KMS-11 (cell line): ENCODE results near the gene SPPL2A.

Source experiments
- H2AFZ ChIP-seq: fragments of 200-600 bp; sonication (generic); 2 replicates; pipeline ENCODE4 v1.6.1; 2016; ENCODE audit warnings: antibody characterized with exemption, mixed run types, low read depth
- H3K27ac ChIP-seq: fragments of 200-600 bp; sonication (generic); 2 replicates; pipeline ENCODE4 v1.6.1; 2016; ENCODE audit warnings: mild to moderate bottlenecking, mixed run types
- H3K27me3 ChIP-seq: fragments of 200-600 bp; sonication (generic); 2 replicates; pipeline ENCODE4 v1.6.1; 2017; ENCODE audit warnings: mild to moderate bottlenecking, low read depth, mixed run types, moderate library complexity; ENCODE audit not compliant: insufficient read depth
- H3K36me3 ChIP-seq: fragments of 200-600 bp; sonication (generic); 2 replicates; pipeline ENCODE4 v1.6.1; 2017; ENCODE audit warnings: mild to moderate bottlenecking, mixed run types; ENCODE audit not compliant: insufficient read depth
- H3K4me1 ChIP-seq: fragments of 200-600 bp; sonication (generic); 2 replicates; pipeline ENCODE4 v1.6.1; 2016; ENCODE audit warnings: mild to moderate bottlenecking, low read depth, mixed run types; ENCODE audit not compliant: poor library complexity, severe bottlenecking
- H3K4me2 ChIP-seq: fragments of 200-600 bp; sonication (generic); 2 replicates; pipeline ENCODE4 v1.7.0; 2016; ENCODE audit warnings: mild to moderate bottlenecking, mixed run types
- H3K4me3 ChIP-seq: fragments of 200-600 bp; sonication (generic); IDR thresholded peaks from 2 replicates; pipeline ENCODE4 v1.6.1; 2017; ENCODE audit warnings: low read depth, low read length, mixed read lengths; ENCODE audit not compliant: insufficient read depth
- H3K79me2 ChIP-seq: fragments of 200-600 bp; sonication (generic); 2 replicates; pipeline ENCODE4 v1.6.1; 2016; ENCODE audit warnings: low read depth, mixed run types; ENCODE audit not compliant: insufficient read depth
- H3K9ac ChIP-seq: fragments of 200-600 bp; sonication (generic); 2 replicates; pipeline ENCODE4 v1.6.1; 2016; ENCODE audit warnings: mild to moderate bottlenecking, mixed run types
- H4K20me1 ChIP-seq: fragments of 200-600 bp; sonication (generic); 2 replicates; pipeline ENCODE4 v1.6.1; 2016; ENCODE audit warnings: mild to moderate bottlenecking, mixed run types; ENCODE audit not compliant: insufficient read depth
- TF ChIP-seq, protein P1 (sequence below): fragments of 200-600 bp; sonication (generic); conservative IDR thresholded peaks from 2 replicates; pipeline ENCODE4 v1.6.1; 2017; ENCODE audit warnings: low read depth, mild to moderate bottlenecking, antibody characterized with exemption, low read length, moderate library complexity, mixed read lengths

The SPPL2A gene

DNA sequence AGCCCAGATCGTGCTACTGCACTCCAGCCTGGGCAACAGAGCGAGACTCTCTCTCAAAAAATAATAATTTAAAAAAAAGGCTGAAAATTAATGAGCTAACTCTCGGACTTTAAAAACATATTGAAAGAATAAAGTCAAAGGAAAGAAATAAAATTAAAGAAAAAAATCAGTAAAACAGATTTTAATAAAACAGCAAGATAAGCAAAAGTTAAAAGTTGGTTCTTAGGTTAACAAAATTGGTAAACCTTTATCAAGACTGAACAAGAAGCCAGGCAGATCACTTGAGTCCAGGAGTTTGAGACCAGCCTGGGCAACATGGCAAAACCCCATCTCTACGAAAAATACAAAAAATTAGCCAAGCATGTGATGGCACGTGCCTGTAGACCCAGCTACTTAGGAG lies 99.6 kb downstream of the SPPL2A start:
- Histone ChIP-seq H3K27ac (no peak overlapping the region), H3K9ac (no peak overlapping the region), H3K4me2 (no peak overlapping the region), H4K20me1 (no peaks in the 10 kb centered on the region), H3K4me3 (no peak overlapping the region), H3K79me2 (peaks cover 43% of the 10 kb centered on the region; the same call in 1 of the 2 replicates), H3K36me3 (peaks cover 4% of the 10 kb centered on the region; the same call in 1 of the 2 replicates), H3K27me3 (no peaks in the 10 kb centered on the region), H3K4me1 (no peaks in the 10 kb centered on the region), H2AFZ (no peak overlapping the region)
- TF ChIP-seq, protein P1, sequence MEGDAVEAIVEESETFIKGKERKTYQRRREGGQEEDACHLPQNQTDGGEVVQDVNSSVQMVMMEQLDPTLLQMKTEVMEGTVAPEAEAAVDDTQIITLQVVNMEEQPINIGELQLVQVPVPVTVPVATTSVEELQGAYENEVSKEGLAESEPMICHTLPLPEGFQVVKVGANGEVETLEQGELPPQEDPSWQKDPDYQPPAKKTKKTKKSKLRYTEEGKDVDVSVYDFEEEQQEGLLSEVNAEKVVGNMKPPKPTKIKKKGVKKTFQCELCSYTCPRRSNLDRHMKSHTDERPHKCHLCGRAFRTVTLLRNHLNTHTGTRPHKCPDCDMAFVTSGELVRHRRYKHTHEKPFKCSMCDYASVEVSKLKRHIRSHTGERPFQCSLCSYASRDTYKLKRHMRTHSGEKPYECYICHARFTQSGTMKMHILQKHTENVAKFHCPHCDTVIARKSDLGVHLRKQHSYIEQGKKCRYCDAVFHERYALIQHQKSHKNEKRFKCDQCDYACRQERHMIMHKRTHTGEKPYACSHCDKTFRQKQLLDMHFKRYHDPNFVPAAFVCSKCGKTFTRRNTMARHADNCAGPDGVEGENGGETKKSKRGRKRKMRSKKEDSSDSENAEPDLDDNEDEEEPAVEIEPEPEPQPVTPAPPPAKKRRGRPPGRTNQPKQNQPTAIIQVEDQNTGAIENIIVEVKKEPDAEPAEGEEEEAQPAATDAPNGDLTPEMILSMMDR: no peak

DNA sequence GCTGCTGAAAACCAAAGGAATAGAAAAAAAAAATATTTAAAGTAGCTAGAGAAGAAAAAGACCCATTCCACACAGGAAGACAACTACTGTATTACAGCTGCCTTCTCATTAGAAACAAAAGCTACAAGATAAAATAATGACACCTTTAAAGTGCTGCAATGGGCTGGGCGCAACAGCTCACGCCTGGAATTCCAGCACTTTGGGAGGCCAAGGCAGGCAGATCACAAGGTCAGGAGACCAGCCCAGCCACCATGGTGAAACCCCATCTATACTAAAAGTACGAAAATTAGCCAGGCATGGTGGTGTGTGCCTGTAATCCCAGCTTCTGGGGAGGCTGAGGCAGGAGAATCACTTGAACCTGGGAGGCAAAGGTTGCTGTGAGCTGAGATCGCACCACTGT lies 110.0 kb downstream of the SPPL2A start:
- H4K20me1 ChIP-seq: no peaks in the 10 kb centered on the region
- TF ChIP-seq, protein P1: no peak
- no peaks in the 10 kb centered on the region for H3K79me2 ChIP-seq
- H3K4me2 ChIP-seq: no peak overlapping the region
- no peak overlapping the region for H2AFZ ChIP-seq
- H3K4me1 ChIP-seq: peaks cover 16% of the 10 kb centered on the region
- H3K27me3 ChIP-seq: no peaks in the 10 kb centered on the region
- no peak overlapping the region for H3K27ac ChIP-seq
- no peak overlapping the region for H3K4me3 ChIP-seq
- no peaks in the 10 kb centered on the region; the same call in 1 of the 2 replicates for H3K36me3 ChIP-seq
- no peak overlapping the region for H3K9ac ChIP-seq

DNA sequence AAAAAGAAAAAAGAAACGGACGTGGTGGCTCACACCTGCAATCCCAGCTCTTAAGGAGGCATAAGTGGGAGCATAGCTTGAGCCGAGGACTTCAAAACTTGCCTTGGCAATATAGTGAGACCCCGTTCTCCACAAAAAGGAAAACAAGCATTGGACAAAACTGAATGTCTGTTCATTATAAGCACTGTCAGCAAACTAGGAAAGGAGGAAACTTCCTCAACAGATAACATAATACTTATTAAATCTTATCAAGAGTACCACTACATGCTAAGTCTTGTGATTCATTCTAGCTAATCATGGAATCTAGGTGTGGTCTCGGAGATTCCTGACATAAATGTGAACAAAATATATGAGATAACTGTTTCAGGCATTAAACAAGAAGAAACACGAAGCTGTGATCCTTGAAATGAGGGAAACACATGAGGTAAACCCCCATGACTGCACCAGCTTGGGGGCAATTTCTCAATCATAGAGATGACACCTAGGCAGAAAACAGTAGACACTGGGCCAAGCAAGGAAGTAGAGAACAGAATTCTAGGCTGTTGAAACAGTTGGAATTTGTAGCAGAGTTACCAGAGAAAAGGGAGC lies 112.3 kb downstream of the SPPL2A start:
- no peaks in the 10 kb centered on the region for H3K27me3 ChIP-seq
- H4K20me1 ChIP-seq: no peaks in the 10 kb centered on the region
- no peak overlapping the region for H3K9ac ChIP-seq
- H3K27ac ChIP-seq: no peak overlapping the region
- peaks cover 4% of the 10 kb centered on the region; the same call in 1 of the 2 replicates for H3K36me3 ChIP-seq
- no peaks in the 10 kb centered on the region for H3K79me2 ChIP-seq
- TF ChIP-seq, protein P1: no peak
- no peak overlapping the region for H2AFZ ChIP-seq
- H3K4me3 ChIP-seq: no peak overlapping the region
- H3K4me1 ChIP-seq: peaks cover 16% of the 10 kb centered on the region
- H3K4me2 ChIP-seq: no peak overlapping the region

DNA sequence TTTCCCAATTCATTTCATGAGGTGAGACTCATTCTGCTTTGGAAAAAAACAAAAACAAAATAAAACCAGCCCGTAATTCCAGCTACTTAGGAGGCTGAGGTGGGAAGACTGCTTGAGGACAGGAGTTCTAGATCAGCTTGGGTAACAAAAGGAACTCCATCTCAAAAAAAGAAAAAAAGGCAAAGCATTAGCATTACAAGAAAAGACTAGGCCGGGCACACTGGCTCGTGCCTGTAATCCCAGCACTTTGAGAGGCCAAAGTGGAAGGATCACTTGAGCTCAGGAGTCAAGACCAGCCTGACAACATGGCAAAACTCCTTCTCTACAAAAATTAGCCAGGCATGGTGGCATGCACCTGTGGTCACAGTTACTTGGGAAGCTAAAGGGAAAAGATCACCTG lies 112.8 kb downstream of the SPPL2A start:
- Histone ChIP-seq H3K27ac (no peak overlapping the region), H3K4me3 (no peak overlapping the region), H3K36me3 (peaks cover 4% of the 10 kb centered on the region; the same call in 1 of the 2 replicates), H3K4me2 (no peak overlapping the region), H3K27me3 (no peaks in the 10 kb centered on the region), H3K9ac (no peak overlapping the region), H3K4me1 (peaks cover 16% of the 10 kb centered on the region), H3K79me2 (no peaks in the 10 kb centered on the region), H2AFZ (no peak overlapping the region), H4K20me1 (no peaks in the 10 kb centered on the region)
- TF ChIP-seq, protein P1: no peak
